ENCODE measurements around the gene CMTM3. TPM values are rescaled to one million over a fixed set of nuclear protein-coding genes. Genes with fewer than 3 reads are reported as not detected.
"Not testable (repeated sequence)": the region's sequence is repeated elsewhere in the genome, so short reads cannot be mapped to it uniquely, and the experiment has no call there.

CMTM3 gene
- total RNA-seq, 6 experiments from 2014 or later, result 26.3 to 35.6 (median 28.0) TPM

DNA sequence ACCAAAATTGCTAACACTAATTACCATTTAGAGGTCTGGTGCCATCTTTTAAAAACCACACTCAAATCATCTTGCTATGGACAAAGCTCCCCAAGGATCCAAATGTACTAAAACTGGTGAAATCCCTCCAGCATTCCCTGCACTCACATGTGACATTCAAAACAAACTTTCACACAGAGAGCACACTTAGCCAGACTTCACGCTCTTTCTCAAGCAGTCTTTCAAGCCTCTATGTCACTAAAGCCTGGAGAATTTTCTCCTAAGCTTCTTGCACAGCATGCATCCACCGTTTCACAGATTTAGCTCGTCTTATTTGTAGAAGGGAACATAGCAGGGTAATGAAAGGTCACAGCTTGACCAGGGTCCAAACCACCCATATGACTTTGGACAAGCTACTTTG is 19.3 kb downstream of the CMTM3 start:
- H3K27ac Mint-ChIP-seq, result no peak overlapping the region
- H3K36me3 Mint-ChIP-seq (ENCODE audit: low read depth), result peaks cover 5% of the 10 kb centered on the region
- no peak overlapping the region for H3K4me3 Mint-ChIP-seq
- H3K27me3 Mint-ChIP-seq (ENCODE audit: insufficient read depth), result peaks cover 5% of the 10 kb centered on the region
- no peaks in the 10 kb centered on the region for H3K9me3 Mint-ChIP-seq
- no peak for DNase-seq
- peaks cover 30% of the 10 kb centered on the region for H3K4me1 Mint-ChIP-seq (ENCODE audit: low read depth)
- TF ChIP-seq, protein P1, sequence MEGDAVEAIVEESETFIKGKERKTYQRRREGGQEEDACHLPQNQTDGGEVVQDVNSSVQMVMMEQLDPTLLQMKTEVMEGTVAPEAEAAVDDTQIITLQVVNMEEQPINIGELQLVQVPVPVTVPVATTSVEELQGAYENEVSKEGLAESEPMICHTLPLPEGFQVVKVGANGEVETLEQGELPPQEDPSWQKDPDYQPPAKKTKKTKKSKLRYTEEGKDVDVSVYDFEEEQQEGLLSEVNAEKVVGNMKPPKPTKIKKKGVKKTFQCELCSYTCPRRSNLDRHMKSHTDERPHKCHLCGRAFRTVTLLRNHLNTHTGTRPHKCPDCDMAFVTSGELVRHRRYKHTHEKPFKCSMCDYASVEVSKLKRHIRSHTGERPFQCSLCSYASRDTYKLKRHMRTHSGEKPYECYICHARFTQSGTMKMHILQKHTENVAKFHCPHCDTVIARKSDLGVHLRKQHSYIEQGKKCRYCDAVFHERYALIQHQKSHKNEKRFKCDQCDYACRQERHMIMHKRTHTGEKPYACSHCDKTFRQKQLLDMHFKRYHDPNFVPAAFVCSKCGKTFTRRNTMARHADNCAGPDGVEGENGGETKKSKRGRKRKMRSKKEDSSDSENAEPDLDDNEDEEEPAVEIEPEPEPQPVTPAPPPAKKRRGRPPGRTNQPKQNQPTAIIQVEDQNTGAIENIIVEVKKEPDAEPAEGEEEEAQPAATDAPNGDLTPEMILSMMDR (IDR thresholded peaks at IDR 0.05), result no peak

DNA sequence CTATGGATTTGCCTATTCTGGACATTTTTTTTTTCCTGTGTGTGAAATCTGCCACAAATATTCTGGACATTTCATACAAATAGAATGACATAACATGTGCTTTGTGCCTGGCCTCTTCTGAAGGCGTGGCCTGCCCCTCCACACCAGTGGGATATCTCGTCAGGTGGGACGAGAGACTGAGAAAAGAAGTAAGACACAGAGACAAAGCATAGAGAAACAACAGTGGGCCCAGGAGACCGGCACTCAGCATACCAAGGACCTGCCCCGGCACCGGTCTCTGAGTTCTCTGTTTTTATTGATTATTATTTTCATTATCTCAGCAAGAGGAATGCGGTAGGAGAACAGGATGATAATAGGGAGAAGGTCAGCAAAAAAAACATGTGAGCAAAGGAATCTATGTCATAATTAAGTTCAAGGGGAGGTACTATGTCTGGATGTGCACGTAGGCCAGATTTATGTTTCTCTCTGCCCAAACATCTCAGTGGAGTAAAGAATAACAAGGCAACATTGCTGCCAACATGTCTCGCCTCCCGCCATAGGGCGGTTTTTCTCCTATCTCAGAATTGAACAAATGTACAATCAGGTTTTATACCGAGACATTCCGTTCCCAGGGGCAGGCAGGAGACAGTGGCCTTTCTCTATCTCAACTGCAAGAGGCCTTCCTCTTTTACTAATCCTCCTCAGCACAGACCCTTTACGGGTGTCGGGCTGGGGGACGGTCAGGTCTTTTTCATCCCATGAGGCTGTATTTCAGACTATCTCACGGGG is 23.3 kb downstream of the CMTM3 start:
- not testable (repeated sequence) for H3K27ac Mint-ChIP-seq; DNase-seq; H3K36me3 Mint-ChIP-seq (ENCODE audit: low read depth); H3K4me3 Mint-ChIP-seq; H3K9me3 Mint-ChIP-seq; H3K4me1 Mint-ChIP-seq (ENCODE audit: low read depth); H3K27me3 Mint-ChIP-seq (ENCODE audit: insufficient read depth)

DNA sequence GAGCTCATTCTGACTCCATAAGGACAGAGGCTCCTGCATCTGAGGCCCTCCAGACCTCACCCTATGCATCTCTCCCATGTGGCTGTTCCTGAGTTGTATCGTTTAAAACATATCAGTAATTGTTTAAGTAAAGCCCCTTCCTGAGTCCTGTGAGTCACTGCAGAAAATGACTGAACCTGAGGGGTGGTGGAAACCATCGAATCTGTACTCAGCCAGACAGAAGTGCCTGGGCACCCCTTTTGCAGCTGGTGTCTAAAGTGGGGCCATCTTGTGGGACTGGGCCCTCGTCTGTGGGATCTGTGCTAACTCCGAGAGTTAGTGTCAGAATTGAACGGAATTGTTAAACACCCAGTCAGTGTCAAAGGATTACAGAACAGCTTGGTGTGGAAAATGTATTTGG is 25.4 kb downstream of the CMTM3 start:
- no peak overlapping the region for H3K27ac Mint-ChIP-seq
- no peak overlapping the region for H3K4me3 Mint-ChIP-seq
- no peaks in the 10 kb centered on the region for H3K4me1 Mint-ChIP-seq (ENCODE audit: low read depth)
- TF ChIP-seq, protein P1 (IDR thresholded peaks at IDR 0.05), result no peak
- H3K27me3 Mint-ChIP-seq (ENCODE audit: insufficient read depth), result peaks cover 3% of the 10 kb centered on the region
- H3K9me3 Mint-ChIP-seq, result no peaks in the 10 kb centered on the region
- DNase-seq, result no peak
- no peaks in the 10 kb centered on the region for H3K36me3 Mint-ChIP-seq (ENCODE audit: low read depth)

DNA sequence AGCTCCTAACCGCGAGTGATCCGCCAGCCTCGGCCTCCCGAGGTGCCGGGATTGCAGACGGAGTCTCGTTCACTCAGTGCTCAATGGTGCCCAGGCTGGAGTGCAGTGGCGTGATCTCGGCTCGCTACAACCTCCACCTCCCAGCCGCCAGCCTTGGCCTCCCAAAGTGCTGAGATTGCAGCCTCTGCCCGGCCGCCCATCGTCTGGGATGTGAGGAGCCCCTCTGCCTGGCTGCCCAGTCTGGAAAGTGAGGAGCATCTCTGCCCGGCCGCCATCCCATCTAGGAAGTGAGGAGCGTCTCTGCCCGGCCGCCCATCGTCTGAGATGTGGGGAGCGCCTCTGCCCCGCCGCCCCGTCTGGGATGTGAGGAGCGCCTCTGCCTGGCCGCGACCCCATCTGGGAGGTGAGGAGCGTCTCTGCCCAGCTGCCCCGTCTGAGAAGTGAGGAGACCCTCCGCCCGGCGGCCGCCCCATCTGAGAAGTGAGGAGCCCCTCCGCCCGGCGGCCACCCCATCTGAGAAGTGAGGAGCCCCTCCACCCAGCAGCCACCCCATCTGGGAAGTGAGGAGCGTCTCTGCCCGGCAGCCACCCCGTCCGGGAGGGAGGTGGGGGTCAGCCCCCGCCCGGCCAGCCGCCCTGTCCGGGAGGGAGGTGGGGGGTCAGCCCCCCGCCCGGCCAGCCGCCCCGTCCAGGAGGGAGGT is 26.2 kb downstream of the CMTM3 start:
- not testable (repeated sequence) for H3K4me1 Mint-ChIP-seq (ENCODE audit: low read depth); H3K9me3 Mint-ChIP-seq; H3K27me3 Mint-ChIP-seq (ENCODE audit: insufficient read depth); DNase-seq; H3K36me3 Mint-ChIP-seq (ENCODE audit: low read depth); H3K27ac Mint-ChIP-seq; H3K4me3 Mint-ChIP-seq

DNA sequence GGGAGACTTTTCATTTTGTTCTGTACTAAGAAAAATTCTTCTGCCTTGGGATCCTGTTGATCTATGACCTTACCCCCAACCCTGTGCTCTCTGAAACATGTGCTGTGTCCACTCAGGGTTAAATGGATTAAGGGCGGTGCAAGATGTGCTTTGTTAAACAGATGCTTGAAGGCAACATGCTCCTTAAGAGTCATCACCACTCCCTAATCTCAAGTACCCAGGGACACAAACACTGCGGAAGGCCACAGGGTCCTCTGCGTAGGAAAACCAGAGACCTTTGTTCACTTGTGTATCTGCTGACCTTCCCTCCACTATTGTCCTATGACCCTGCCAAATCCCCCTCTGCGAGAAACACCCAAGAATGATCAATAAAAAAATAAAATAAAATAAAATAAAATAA is 27.1 kb downstream of the CMTM3 start:
- not testable (repeated sequence) for H3K27ac Mint-ChIP-seq

DNA sequence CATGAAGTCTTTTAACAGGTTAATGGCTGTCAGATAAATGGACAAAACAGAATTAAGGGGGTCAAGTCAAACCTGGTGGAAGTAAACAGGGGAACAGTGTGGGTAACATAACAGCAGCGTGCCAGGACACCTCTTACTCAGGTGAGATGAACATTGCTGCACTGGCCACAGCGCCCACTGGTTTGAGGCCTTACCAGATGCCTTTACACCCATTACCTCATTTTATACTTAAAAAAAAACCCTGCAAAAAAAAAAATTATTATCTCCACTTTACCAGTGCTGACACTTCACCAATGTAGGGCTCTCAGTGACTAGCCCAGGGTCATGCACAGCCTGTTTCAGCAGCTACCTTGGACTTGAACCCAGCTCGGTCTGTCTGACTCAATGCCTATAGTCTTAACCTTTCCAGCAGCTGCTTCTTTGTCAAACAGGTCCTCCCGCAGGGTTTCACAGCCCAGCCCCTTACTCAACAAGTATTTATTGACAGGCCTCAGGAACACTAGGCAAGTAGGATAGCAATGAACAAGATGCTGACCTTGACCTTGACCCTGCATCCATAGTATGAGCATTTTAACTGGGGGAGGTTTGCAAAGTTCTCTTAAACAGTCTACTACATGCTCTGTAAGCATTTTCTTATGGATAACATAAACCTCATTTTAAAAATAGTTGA is 30.2 kb downstream of the CMTM3 start:
- DNase-seq, result no peak
- Mint-ChIP-seq H3K36me3 (ENCODE audit: low read depth) (no peaks in the 10 kb centered on the region), H3K9me3 (no peaks in the 10 kb centered on the region), H3K4me1 (ENCODE audit: low read depth) (peaks cover 15% of the 10 kb centered on the region), H3K27ac (no peak overlapping the region), H3K4me3 (no peak overlapping the region), H3K27me3 (ENCODE audit: insufficient read depth) (peaks cover 4% of the 10 kb centered on the region)
- TF ChIP-seq, protein P1 (IDR thresholded peaks at IDR 0.05), result no peak

More for the DNA sequence above, 27.1 kb downstream of the CMTM3 start:
- not testable (repeated sequence) for H3K36me3 Mint-ChIP-seq (ENCODE audit: low read depth); DNase-seq; H3K4me3 Mint-ChIP-seq; H3K9me3 Mint-ChIP-seq; H3K27me3 Mint-ChIP-seq (ENCODE audit: insufficient read depth); H3K4me1 Mint-ChIP-seq (ENCODE audit: low read depth)

DNA sequence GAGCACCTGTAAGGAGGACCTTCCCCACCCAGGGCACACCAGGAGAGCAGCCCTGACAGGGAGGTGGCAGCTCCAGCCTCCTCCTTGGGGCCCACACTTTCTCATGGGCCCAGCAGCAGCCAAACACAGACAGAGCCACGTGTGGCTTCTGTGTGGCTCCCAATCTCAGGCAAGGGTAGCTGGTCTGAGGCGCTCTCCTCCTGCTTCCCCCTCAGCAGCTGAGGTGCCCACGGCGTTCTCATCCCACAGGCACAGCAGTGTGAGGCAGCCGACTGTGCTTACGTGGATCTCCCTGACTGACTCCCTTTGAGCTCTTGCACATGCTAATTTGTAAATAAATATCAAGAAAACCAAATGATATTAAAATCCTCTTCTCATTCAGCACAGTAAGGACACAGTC is 30.9 kb downstream of the CMTM3 start:
- no peak for DNase-seq
- TF ChIP-seq, protein P1 (IDR thresholded peaks at IDR 0.05), result no peak
- Mint-ChIP-seq H3K27me3 (ENCODE audit: insufficient read depth) (peaks cover 4% of the 10 kb centered on the region), H3K4me3 (no peak overlapping the region), H3K27ac (no peak overlapping the region), H3K36me3 (ENCODE audit: low read depth) (no peaks in the 10 kb centered on the region), H3K4me1 (ENCODE audit: low read depth) (peaks cover 15% of the 10 kb centered on the region), H3K9me3 (no peaks in the 10 kb centered on the region)

Measured in HFFc6 (cell line).